Liver (tissue), 3 donors: ENCODE measurements around the gene ABCA4.

ENCODE experiments used
- GABPA ChIP-seq, 2 donors: IDR thresholded peaks in 1 of 2; conservative IDR thresholded peaks in 1 of 2; 2 replicates each; pipeline ENCODE4 v1.6.1; 2016; ENCODE audit warnings: antibody characterized with exemption in 2 of 2, mild to moderate bottlenecking in 1 of 2, moderate library complexity in 1 of 2
- JUND ChIP-seq, 2 donors: IDR thresholded peaks; 2 replicates each; pipeline ENCODE4 v1.6.1; 2016; ENCODE audit warnings: antibody characterized with exemption in 2 of 2
- RAD21 ChIP-seq, 2 donors: IDR thresholded peaks; 2 replicates each; pipeline ENCODE4 v1.6.1; 2016; ENCODE audit warnings: antibody characterized with exemption in 2 of 2, mild to moderate bottlenecking in 2 of 2
- REST ChIP-seq: IDR thresholded peaks from 2 replicates; pipeline ENCODE4 v1.6.1; 2016; ENCODE audit warnings: antibody characterized with exemption, mild to moderate bottlenecking
- SP1 ChIP-seq: IDR thresholded peaks from 2 replicates; pipeline ENCODE4 v1.6.1; 2018; ENCODE audit warnings: antibody characterized with exemption, mild to moderate bottlenecking
- TAF1 ChIP-seq: conservative IDR thresholded peaks from 2 replicates; pipeline ENCODE4 v1.6.1; 2016; ENCODE audit warnings: antibody characterized with exemption, mild to moderate bottlenecking
- TF ChIP-seq, protein P1 (sequence below): fragments of 150-350 bp; IDR thresholded peaks from 2 replicates; pipeline ENCODE4 v1.5.1; 2017; ENCODE audit warnings: improper control_type of control experiment, low read depth, low read length; ENCODE audit not compliant: missing input control
- TF ChIP-seq, protein P2 (sequence below): IDR thresholded peaks from 2 replicates; pipeline ENCODE4 v1.6.1; 2016; ENCODE audit warnings: antibody characterized with exemption
- donor health status: healthy.
- donor health status: healthy.

- TF ChIP-seq TAF1 (no peak), SP1 (no peak), JUND (IDR thresholded peaks at IDR 0.05) (no peak), REST (no peak), RAD21 (IDR thresholded peaks at IDR 0.05) (no peak), GABPA (IDR thresholded peaks at IDR 0.05 in 1 of 2, conservative IDR thresholded peaks at IDR 0.05 in 1 of 2) (no peak)
- TF ChIP-seq, protein P1, sequence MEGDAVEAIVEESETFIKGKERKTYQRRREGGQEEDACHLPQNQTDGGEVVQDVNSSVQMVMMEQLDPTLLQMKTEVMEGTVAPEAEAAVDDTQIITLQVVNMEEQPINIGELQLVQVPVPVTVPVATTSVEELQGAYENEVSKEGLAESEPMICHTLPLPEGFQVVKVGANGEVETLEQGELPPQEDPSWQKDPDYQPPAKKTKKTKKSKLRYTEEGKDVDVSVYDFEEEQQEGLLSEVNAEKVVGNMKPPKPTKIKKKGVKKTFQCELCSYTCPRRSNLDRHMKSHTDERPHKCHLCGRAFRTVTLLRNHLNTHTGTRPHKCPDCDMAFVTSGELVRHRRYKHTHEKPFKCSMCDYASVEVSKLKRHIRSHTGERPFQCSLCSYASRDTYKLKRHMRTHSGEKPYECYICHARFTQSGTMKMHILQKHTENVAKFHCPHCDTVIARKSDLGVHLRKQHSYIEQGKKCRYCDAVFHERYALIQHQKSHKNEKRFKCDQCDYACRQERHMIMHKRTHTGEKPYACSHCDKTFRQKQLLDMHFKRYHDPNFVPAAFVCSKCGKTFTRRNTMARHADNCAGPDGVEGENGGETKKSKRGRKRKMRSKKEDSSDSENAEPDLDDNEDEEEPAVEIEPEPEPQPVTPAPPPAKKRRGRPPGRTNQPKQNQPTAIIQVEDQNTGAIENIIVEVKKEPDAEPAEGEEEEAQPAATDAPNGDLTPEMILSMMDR = no peak
- TF ChIP-seq, protein P2, sequence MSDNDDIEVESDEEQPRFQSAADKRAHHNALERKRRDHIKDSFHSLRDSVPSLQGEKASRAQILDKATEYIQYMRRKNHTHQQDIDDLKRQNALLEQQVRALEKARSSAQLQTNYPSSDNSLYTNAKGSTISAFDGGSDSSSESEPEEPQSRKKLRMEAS = no peak
These were observed 11.5 kb downstream of the ABCA4 start for GRCh38 chr1:94109478-94109877.
